SW480 (cell line): ENCODE data around the gene STK39.
"Not testable (repeated sequence)": the region's sequence is repeated elsewhere in the genome, so short reads cannot be mapped to it uniquely, and the experiment has no call there.

Experiments used
- DNase-seq: peaks from one replicate; pipeline ENCODE4 v3.0.0-alpha.2; 2016; ENCODE audit warnings: low spot score

STK39 gene

DNA sequence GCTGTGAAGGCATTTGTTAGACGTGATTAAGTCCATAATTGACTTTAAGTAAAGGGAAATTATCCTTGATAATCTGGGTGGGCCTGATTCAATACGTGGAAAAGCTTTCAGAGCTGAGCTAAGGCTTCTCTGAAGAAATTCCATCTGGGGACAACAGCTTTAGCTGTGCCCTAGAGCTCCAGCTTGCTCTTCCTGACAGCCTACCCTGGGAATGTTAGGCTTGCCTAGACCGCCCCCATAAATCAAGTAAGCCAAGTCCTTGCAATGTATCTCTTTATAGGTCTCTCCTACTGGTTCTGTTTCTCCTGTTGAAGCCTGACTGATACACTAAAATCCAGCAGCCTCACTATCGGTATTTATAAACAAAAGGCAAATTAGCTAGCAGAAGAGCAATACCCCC, 160.0 kb downstream of the STK39 start:
- DNase-seq = no peak

DNA sequence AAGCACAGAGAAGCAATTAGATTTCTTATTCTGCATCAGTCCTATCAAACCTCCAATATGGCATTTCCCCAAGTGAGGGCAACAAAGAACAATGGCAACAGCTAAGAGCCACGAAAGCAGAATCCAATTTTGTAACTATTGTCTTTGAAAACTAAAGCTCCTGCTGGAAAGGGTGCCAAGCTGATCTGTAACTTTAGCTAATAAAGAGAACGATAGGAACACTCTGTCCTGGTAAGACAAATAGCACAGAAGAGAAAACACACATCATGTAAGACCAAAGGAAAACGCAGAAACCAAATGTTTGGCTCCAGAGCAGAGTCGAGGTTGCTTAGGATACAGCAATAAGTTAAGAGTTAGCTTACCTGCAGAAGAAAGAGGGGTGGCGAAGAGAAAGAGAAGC, 160.5 kb downstream of the STK39 start:
- DNase-seq = no peak

DNA sequence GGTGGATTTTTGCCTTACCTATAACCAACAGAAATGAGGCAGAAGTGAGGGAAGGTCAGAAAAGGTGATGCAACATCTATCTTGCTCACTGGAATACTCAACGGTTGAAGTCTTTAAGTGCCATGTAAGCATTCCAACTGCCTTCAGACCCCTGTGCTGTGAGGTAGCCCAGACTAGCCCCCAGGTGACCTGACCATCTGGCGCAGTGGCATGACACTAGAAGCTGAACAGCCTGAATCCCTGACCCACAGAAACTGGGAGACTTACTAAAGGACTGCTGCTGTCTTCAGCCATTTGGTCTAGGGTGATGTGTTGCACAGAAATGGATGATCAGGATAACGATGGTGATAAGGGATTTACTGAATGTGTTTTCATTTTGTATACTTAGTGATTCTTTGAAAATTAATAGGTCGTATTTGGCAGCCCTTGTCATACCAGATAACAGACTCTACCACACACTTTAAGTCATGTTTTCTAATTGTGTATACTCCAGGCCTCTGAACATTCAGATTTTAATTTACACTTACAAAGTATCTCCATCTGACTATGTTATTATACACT, 161.5 kb downstream of the STK39 start:
- DNase-seq = no peak

DNA sequence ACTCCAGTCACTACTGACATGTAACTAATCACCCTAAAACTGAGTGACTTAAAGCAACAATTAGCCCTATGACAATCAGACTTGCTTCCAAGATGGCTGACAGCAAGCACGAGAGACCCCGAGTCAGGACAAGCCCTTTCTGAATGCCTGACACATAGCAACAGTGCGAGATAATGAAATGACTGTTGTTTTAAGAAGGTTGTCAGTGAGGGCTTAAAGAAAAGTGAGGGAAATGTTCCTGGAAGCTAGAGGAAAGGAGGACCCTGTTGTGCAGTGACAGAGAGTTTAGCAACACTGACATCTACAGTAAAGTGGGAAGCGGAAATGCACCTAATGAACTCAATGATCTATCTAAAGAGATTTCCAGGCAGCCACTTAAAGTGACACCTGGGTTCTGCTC, 163.1 kb downstream of the STK39 start:
- DNase-seq = no peak

DNA sequence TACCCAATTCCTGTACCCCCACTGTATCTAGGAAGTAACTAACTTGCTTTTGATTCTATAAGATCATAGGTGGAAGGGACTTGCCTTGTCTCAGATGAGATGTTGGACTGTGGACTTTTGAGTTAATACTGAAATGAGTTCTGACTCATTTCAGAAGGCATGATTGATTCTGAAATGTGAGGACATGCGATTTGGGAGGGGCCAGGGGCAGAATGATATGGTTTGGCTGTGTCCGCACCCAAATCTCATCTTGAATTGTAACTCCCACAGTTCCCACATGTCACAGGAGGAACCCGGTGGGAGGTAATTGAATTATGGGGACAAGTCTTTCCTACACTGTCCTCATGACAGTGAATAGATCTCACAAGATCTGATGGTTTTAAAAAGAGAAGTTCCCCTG, 165.9 kb downstream of the STK39 start:
- not testable (repeated sequence) for DNase-seq

DNA sequence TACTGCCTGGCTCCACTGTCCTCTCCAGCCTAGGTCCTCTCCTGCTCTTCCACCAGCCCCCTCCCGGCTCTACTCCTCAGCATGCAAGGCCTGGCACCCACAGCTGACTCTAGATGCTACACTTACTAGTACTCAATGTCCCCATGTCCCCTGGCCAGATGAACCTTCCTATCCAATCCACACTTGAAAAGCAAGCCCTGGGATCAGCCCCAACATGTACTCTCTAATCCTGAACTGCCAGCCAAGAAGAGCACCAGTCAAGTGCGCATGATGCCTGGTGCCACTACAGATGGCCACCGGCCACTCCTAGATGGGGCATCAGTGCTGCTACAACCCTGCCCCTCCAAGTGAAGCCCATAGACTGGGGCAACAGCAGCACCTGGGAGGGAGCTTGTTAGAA, 168.2 kb downstream of the STK39 start:
- DNase-seq = no peak

DNA sequence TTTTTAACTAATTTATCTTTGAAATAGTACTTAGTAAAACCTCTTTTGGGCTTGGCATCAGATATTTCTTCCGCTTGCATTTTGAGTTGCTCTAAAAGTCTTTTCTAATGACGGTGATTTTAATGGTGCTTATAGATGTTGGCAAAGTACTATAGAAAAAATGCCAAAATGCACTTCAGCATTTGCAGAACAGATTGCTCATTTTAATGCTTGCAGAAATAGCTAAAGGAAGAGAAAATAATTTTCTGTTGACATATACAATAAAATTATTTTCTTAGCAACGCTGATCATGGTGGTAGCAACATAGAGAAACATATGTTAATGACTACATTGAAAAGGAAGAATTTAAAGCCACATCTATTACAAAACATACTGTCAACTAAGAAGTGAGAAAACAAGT, 170.7 kb downstream of the STK39 start:
- no peak for DNase-seq

DNA sequence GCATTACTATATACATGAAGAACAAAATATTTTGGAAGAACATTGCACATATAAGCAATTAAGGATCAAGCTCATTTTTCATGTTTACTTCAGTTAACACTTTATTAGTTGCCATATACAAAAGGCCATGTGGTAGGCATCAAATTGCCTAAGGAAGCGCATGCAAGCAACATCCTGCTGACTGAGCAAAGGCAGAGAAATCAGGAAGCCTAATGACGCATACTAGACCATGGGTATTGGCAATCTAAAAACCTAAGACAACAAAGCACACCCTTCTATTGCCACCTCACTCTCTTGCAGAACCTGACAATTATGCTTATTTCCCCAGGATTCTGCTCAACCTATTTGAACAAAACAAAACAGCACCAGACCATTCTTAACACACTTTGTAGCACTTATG, 171.9 kb downstream of the STK39 start:
- no peak for DNase-seq

DNA sequence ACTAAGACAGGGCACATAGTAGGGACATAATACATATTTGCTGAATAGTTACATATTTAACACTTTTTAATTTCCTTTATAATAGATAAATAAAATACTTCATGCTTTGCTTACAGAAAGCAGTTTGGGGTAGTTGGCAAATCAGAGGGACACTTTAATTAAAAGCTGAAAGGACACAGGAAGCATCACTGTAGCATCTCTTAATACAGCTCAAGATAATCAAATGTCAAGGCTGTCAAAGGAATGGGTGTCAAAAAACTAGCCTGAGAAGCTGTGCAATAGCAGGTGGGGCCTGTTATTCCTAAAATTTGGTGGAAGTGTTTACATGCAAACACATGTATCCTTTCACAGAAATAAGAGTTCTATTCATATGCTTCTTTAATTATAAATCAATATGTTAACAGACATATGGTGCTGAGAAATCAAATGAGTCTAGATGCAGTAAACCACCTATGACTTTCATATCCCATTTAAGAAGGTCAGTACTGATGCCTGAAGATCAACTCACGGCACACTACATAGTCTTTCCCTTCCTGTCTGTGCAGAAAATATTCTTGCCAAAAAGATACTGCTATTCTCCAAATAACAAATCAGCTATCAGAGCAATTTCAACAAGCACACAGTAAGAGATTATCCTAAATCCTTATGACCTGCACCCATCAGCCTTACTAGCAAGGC, 174.6 kb downstream of the STK39 start:
- DNase-seq = no peak

DNA sequence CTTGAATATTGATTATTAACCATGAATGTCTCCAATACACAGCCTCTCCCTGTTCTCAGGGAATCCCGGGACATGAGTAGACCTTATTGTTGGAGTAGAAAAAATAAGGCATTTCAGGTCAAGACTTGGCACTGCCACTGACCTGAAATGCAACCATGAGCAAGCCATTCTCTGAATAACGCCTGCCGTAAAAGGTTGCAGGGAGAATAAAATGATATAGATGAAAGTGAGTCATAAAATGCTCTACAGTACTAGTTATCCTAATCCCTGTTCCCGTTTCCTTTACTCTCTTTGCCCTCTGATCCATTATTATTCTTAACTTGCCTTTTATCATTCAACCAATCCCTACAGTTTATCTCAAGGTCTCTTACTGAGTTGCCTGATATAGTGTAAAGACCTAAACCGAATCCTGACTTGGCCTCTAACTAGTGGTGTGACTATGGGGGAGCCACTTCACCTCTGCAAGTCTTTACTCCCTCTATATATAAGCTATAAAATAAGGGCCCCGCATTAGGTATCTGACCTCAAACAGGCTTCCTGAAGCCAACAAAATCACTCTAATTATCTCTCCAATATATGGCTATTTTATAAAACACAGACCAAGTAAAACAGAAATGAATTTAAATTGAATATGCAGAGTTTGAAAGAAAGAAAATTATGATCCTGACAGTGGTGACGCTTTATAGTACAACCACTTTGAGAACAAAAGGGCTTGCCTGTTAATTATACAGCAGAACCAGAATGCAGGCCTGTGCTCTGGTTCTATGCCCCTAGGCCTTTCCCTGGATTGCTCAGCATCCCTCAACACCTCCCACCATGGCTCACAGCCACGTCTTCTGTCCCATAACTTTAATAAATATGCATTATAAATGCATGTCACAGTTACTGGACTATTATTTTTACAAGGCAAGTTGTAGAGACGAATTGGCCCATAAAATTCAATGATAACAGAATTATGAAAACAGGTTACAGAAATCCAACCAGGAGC, 183.1 kb downstream of the STK39 start:
- DNase-seq = no peak

DNA sequence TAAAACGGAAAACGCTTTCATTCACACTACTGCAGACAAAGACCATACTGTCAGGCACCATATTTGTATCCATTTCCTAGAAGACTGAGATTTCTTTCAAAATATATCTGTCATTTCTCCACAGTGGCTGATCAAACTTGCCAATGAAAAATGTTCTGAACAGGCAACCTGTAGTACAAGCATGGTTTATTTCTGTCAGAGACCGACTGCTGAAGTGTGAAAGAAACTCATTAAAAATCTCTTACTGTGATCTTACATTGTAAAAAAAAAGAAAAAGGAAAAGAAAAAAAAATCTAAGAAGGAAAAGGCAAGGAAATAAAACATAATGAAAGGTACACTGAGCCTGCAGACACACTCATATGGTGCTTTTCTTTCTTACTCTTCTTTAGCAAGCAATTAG, 184.5 kb downstream of the STK39 start:
- DNase-seq = no peak

DNA sequence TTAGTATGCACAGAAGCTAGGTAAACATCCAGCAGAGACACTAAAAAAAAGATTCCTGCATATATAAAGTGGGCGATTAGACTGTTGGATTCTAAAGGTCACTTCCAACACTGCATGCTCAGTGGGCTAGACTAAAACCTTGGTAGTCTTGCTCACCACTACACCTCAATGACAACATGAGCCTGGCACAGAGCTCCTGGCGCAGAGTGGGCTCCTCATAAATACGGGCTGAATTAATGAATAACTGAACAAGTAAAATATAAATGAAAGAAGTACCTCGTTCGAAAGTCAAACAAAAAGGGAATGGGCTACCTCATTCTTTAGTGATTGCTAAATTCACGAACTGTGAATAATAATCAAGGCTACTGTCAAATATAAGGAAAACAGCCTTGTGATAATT, 185.3 kb downstream of the STK39 start:
- no peak for DNase-seq

DNA sequence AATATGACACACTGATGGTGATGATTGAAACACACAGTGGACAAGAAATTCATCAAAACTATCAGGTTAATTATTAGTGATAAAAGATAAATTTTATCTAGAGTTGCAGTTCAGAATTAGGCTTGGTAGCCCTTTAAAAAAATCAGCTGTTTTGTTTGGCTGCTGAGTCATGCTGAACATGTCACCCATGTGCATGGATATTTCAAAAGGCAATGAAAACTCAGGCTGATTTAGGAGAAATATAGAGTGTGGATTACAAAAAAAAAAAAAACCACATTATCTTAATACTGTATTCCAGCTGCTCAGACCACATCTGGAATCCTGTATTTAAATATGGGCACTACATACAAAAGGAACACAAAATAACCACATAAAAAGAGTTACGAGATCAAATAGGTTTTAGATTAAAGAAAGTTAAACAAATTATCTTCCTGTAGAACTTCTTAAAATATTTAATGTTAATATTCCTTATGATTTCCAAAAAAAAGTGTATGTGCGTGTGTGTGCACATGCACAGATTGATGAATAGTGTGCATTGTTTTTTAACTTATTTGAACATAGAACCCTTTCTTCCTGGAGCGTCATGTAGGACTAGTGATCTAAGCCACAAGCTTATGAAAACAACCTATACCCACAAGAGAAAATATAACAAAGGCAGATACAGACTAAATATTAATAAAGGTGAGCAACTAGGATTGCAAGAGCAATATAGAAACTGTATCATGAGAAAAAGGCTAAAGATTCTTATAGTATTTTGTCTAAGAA, 186.2 kb downstream of the STK39 start:
- DNase-seq = no peak

DNA sequence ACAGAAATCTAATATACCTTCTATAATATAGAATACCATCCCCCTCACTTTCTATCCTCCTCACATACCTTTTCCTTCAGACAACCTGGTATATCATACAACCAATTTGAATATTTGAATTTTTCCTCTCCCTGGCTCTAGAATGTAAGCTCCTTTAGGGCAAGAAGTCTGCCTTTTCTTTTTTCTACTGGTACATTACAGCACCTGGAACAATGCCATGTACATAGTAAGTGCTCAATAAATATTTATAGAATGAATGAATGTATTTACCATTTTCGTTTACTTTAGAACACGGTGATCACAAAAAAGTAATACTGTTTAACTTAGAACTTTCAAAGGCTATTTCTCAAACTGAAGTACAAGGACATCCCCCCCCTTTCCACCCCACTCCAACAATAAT, 187.6 kb downstream of the STK39 start:
- no peak for DNase-seq

DNA sequence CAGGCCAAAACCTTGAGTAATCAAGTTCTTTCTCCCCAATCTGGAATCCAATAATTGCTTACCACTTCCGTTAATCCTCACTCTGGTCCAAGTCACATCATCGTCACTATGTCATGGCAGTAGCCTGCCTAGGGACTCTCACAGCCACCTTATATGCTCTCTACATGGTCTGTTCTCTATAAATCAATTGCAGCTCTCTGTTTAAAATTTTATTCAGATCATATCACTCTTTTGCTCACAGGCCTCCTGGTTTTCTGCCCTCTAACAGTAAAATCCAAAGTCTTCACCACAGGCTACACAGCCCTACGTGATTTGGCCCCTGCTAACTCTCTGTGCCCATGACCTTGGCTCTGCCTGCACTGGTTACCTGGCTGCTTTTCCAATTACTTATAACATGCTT, 188.7 kb downstream of the STK39 start:
- no peak for DNase-seq

DNA sequence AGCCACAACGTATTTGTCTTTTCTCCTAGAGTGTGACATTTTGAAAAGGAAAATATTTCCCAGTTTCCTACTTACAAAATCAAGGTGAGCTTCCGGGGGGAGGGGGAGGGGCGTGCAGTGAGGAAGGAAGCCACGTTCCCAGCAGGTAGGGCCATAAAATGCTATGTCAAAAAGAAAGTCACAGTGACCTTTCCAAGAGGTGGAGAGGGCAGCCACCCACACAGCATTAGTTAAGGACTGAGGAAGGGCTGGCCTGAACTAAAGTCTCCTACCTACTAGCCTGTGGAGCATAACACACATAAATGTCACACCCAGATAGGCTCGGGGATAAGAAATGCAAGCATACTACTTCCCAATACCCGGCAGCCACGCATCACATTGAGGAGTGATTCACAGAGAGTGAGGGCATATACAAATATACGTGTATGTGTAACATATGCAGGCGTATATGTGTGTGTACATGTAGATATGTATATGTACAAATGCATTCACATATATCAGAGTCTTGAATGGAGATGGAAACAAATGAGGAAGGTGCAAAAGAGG, 191.1 kb downstream of the STK39 start:
- DNase-seq = no peak

DNA sequence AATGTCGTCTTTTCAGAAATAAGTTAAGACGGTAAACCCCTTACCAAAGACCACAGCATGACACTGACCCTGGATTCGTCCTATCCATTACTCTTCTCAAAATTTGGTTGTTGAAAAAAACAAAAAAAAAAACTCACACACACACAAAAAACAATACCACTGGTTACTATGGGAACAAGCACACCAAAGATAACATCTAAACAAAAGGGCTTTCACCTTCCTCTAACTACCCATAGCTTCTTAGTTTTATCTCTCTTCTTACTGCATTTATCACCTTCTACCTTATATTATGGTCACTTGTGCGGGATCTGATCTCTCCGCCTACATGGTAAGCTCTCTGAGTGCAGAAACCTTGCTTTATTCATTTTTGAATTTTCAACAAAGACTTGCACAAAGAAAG, 192.7 kb downstream of the STK39 start:
- DNase-seq = no peak

DNA sequence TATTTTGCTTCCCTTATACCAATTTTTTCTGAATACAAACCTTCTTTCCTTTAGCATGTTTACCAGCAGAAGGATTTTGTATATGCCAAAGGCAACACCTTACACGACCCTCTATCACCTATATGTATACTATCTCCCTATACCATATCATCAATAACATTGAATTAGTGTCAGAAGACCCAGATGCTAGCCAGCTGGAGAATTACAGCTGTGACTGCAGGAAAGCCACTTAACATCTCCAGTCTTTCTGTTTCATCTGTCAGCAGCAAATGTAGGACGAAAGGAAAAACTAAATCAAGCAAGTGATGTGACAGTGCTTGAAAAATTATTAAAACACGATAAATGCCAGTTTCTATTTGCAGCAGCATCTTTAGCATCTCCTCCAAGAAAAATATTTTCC, 193.7 kb downstream of the STK39 start:
- no peak for DNase-seq

DNA sequence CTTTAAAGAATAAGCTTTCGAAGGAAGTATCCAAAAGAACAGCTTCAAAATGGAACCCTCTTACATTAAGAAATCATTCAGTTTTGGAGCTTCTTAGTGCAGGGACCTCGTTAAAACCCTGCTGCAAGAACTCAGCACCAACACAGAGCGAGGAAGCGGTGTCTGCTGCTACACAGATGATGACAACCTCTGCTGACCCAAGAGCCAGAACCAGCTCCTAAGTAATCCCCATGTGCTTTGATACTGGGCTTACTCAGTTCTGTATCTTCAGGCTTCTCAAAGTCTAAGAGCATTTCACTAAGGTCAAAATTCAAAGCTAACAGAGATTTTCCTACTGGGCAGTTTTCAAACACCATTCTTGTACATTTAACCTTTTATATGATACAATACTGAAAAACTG, 194.6 kb downstream of the STK39 start:
- no peak for DNase-seq

DNA sequence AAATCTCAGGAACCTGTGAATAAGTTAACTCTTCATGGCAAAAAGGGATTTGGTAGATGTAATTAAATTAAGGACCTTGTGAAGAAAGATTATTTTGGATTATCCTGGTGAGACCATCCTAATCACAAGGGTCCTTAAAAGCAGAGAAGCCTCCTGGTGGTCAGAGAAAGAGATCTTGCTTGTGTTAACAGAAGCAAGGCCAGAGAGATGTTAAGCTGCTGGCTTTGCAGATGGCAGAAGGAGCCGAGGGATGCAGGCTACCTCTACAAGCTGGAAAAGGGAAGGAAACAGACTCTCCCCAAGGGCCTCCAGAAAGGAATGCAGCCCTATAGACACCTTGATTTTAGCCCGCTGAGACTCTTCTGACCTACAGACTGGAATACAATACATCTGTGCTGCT, 197.0 kb downstream of the STK39 start:
- no peak for DNase-seq

DNA sequence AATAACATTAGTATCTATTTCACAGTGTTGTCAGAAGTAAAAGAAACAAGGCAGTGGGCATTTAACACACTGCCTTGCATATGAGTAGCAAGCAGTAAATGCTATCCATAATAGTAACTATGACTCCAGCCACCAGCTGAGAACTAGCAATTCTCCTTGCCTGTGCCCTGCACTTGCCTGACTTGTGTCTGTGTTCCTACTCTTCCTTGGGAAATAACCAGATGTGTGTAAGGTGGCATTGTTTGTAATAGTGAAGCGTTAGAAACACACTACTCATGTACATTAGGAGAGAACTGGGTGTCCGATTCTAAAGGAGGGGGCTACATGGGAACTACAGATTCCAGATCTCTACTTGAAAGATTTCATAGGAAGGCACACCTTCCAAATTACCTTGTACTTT, 197.8 kb downstream of the STK39 start:
- no peak for DNase-seq

DNA sequence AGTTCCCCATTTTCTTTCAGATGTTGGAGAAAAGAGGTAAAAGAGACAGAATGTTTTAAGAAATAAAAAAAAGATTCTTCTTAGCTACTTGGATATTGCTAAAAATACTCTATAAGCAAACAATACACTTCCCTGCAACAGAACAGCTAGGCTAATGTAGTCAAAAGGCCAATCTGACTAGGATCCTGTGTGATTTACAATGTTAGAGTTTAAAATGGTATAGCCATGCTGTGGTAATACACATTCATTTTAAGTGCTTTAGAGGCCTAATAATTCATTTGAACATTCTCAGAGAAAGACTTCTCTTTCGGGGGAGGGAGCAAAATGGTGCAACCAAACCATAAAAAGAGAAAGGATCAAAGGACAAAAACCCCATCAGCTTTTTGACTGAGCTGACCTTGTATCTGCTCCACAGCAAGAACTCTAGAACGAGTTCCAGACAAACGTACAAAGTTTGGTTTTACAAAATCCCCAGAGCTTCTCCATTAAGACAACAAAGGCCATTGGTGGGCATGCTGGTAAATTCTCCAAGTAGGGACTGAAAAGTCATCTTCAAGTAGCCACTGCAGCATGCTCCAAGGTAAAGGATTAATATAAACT, 200.2 kb downstream of the STK39 start:
- DNase-seq = no peak
